Liver (tissue), 9 donors: Measurements from ENCODE around the gene ERC1. TPM values are rescaled to one million over a fixed set of nuclear protein-coding genes. Genes with fewer than 3 reads are reported as not detected.

Source experiments
- DNase-seq: peaks from one replicate; pipeline ENCODE4 v3.0.0-alpha.2; 2017; ENCODE audit warnings: low spot score
- H3K27ac ChIP-seq, 2 donors: one replicate each; pipeline ENCODE4 v1.7.0; 2013; ENCODE audit warnings: inconsistent platforms in 2 of 2, low read length in 2 of 2, control low read depth in 1 of 2, low read depth in 1 of 2, mild to moderate bottlenecking in 1 of 2
- H3K27me3 ChIP-seq, 4 donors: one replicate each; pipeline versions ENCODE4 v1.6.1 to v1.7.0; 2013; ENCODE audit warnings: low read length in 3 of 4, inconsistent platforms in 1 of 4, mild to moderate bottlenecking in 1 of 4, moderate library complexity in 1 of 4; ENCODE audit not compliant: control insufficient read depth in 4 of 4, insufficient read depth in 4 of 4
- H3K36me3 ChIP-seq, 4 donors: one replicate each; pipeline versions ENCODE4 v1.6.1 to v1.7.0; 2013; ENCODE audit warnings: low read length in 3 of 4, mild to moderate bottlenecking in 3 of 4, low read depth in 1 of 4, moderate library complexity in 1 of 4; ENCODE audit not compliant: control insufficient read depth in 4 of 4, insufficient read depth in 3 of 4
- H3K4me1 ChIP-seq, 4 donors: one replicate each; pipeline versions ENCODE4 v1.6.1 to v1.7.0; 2013; ENCODE audit warnings: low read length in 3 of 4, mild to moderate bottlenecking in 3 of 4, moderate library complexity in 1 of 4; ENCODE audit not compliant: control insufficient read depth in 4 of 4, insufficient read depth in 4 of 4
- H3K4me3 ChIP-seq, 3 donors: one replicate each; pipeline versions ENCODE4 v1.6.1 to v1.7.0; 2013; ENCODE audit warnings: low read length in 3 of 3, control low read depth in 1 of 3, low read depth in 1 of 3, mild to moderate bottlenecking in 1 of 3
- H3K9ac ChIP-seq, 2 donors: one replicate each; pipeline ENCODE4 v1.7.0; 2013; ENCODE audit warnings: low read length in 2 of 2, mild to moderate bottlenecking in 2 of 2, moderate library complexity in 2 of 2, control low read depth in 1 of 2, low read depth in 1 of 2
- H3K9me3 ChIP-seq, 4 donors: one replicate each; pipeline versions ENCODE4 v1.6.1 to v1.7.0; 2013; ENCODE audit warnings: low read length in 3 of 4; ENCODE audit not compliant: control insufficient read depth in 4 of 4
- ATF3 ChIP-seq: IDR thresholded peaks from 2 replicates; pipeline ENCODE4 v1.6.1; 2016; ENCODE audit warnings: antibody characterized with exemption
- CTCF ChIP-seq: fragments of 150-350 bp; IDR thresholded peaks from 2 replicates; pipeline ENCODE4 v1.5.1; 2017; ENCODE audit warnings: improper control_type of control experiment, low read depth, low read length; ENCODE audit not compliant: missing input control
- EGR1 ChIP-seq, 2 donors: IDR thresholded peaks; 2 replicates each; pipeline ENCODE4 v1.6.1; 2016 to 2018; ENCODE audit warnings: antibody characterized with exemption in 2 of 2, low read depth in 2 of 2
- FOXA2 ChIP-seq: IDR thresholded peaks from 2 replicates; pipeline ENCODE4 v1.6.1; 2016; ENCODE audit warnings: antibody characterized with exemption
- GABPA ChIP-seq, 2 donors: IDR thresholded peaks in 1 of 2; conservative IDR thresholded peaks in 1 of 2; 2 replicates each; pipeline ENCODE4 v1.6.1; 2016; ENCODE audit warnings: antibody characterized with exemption in 2 of 2, mild to moderate bottlenecking in 1 of 2, moderate library complexity in 1 of 2
- HNF4A ChIP-seq, 2 donors: conservative IDR thresholded peaks; 2 replicates each; pipeline ENCODE4 v1.6.1; 2016; ENCODE audit warnings: antibody characterized with exemption in 2 of 2, mild to moderate bottlenecking in 2 of 2
- HNF4G ChIP-seq: IDR thresholded peaks from 2 replicates; pipeline ENCODE4 v1.6.1; 2016; ENCODE audit warnings: antibody characterized with exemption
- JUND ChIP-seq, 2 donors: IDR thresholded peaks; 2 replicates each; pipeline ENCODE4 v1.6.1; 2016; ENCODE audit warnings: antibody characterized with exemption in 2 of 2
- MAX ChIP-seq: IDR thresholded peaks from 2 replicates; pipeline ENCODE4 v1.6.1; 2016; ENCODE audit warnings: antibody characterized with exemption
- NR2F2 ChIP-seq: IDR thresholded peaks from 2 replicates; pipeline ENCODE4 v1.6.1; 2016; ENCODE audit warnings: antibody characterized with exemption
- REST ChIP-seq: IDR thresholded peaks from 2 replicates; pipeline ENCODE4 v1.6.1; 2016; ENCODE audit warnings: antibody characterized with exemption, mild to moderate bottlenecking
- RXRA ChIP-seq, 2 donors: IDR thresholded peaks; 2 replicates each; pipeline ENCODE4 v1.6.1; 2017 to 2018; ENCODE audit warnings: antibody characterized with exemption in 2 of 2, mild to moderate bottlenecking in 1 of 2
- SP1 ChIP-seq: IDR thresholded peaks from 2 replicates; pipeline ENCODE4 v1.6.1; 2018; ENCODE audit warnings: antibody characterized with exemption, mild to moderate bottlenecking
- TAF1 ChIP-seq: conservative IDR thresholded peaks from 2 replicates; pipeline ENCODE4 v1.6.1; 2016; ENCODE audit warnings: antibody characterized with exemption, mild to moderate bottlenecking
- YY1 ChIP-seq: IDR thresholded peaks from 2 replicates; pipeline ENCODE4 v1.6.1; 2016; ENCODE audit warnings: antibody characterized with exemption, mild to moderate bottlenecking
- ZBTB33 ChIP-seq: IDR thresholded peaks from 2 replicates; pipeline ENCODE4 v1.6.1; 2016; ENCODE audit warnings: antibody characterized with exemption
- WGBS: extraction: QIAGEN DNeasy Blood & Tissue Kit; methylation state at CpG from one replicate; pipeline ENCODE4 v1.1.7; 2013; 5-methylcytosine and 5-hydroxymethylcytosine counted together
- polyA plus RNA-seq, 2 donors: library from polyadenylated mRNA; stranded (reverse) in 1 of 2; unstranded in 1 of 2; fragments of 200-250 nt in 1 of 2; fragments of >200 nt in 1 of 2; fragmentation: Nextera tagmentation in 1 of 2; extraction: Ambion mirVana in 1 of 2; gene quantifications; one replicate each; pipeline versions ENCODE4 v1.2.1 to v1.2.3, GENCODE V29; 2013 to 2015
- total RNA-seq, 2 donors: library from RNA; depleted of rRNA; stranded (reverse); fragments of >200 nt; gene quantifications; one replicate each; pipeline ENCODE4 v1.2.3, GENCODE V29; 2014
- donor health status: healthy.
- donor health status: healthy.
- donor health status: healthy.
- donor health status: healthy.
- donor health status: healthy.

The ERC1 gene
- total and polyA plus RNA-seq, 4 donors: 6.2 to 50.2 (median 10.3) TPM

GRCh38 chr12:1474574-1475153 is 483.6 kb downstream of the ERC1 start:
- no peaks in the 10 kb centered on the region for H3K4me1 ChIP-seq
- no peak overlapping the region for H3K4me3 ChIP-seq
- H3K27me3 ChIP-seq: no peaks in the 10 kb centered on the region
- no peaks in the 10 kb centered on the region for H3K9me3 ChIP-seq
- WGBS: 87% methylated on average over 10 of the region's 10 CpGs
- no peak for TF ChIP-seq JUND (IDR thresholded peaks at IDR 0.05)
- TF ChIP-seq RXRA (IDR thresholded peaks at IDR 0.05): no peak
- TF ChIP-seq MAX: no peak
- DNase-seq: no peak
- H3K27ac ChIP-seq: no peak overlapping the region
- no peaks in the 10 kb centered on the region for H3K36me3 ChIP-seq
- H3K9ac ChIP-seq: no peak overlapping the region

- Histone ChIP-seq H3K27ac (no peak overlapping the region), H3K27me3 (no peaks in the 10 kb centered on the region), H3K9ac (no peak overlapping the region), H3K4me1 (no peaks in the 10 kb centered on the region), H3K9me3 (no peaks in the 10 kb centered on the region), H3K36me3 (peaks cover 0 to 2% (median 0%) of the 10 kb centered on the region in 4 donors), H3K4me3 (no peak overlapping the region)
- TF ChIP-seq YY1: no peak
- TF ChIP-seq MAX: no peak
- TF ChIP-seq HNF4G: no peak
- 89% methylated on average over 11 of the region's 11 CpGs for WGBS
- no peak for DNase-seq
Observed at GRCh38 chr12:1479645-1480044, 488.6 kb downstream of the ERC1 start.

GRCh38 chr12:1481326-1481725 is 490.3 kb downstream of the ERC1 start:
- no peaks in the 10 kb centered on the region for H3K27me3 ChIP-seq
- no peak overlapping the region for H3K27ac ChIP-seq
- H3K9me3 ChIP-seq: no peaks in the 10 kb centered on the region
- H3K4me1 ChIP-seq: no peaks in the 10 kb centered on the region
- DNase-seq: no peak
- no peak overlapping the region for H3K4me3 ChIP-seq
- H3K9ac ChIP-seq: no peak overlapping the region
- H3K36me3 ChIP-seq: peaks cover 0 to 2% (median 0%) of the 10 kb centered on the region in 4 donors
- WGBS: 69% methylated on average over 5 of the region's 5 CpGs
- no peak for TF ChIP-seq JUND (IDR thresholded peaks at IDR 0.05)
- no peak for TF ChIP-seq REST
- no peak for TF ChIP-seq HNF4A (conservative IDR thresholded peaks at IDR 0.05)
- no peak for TF ChIP-seq FOXA2
- no peak for TF ChIP-seq CTCF
- TF ChIP-seq EGR1 (IDR thresholded peaks at IDR 0.05; ENCODE audit: low read depth in 2 of 2): no peak
- no peak for TF ChIP-seq GABPA (IDR thresholded peaks at IDR 0.05 in 1 of 2, conservative IDR thresholded peaks at IDR 0.05 in 1 of 2)
- TF ChIP-seq RXRA (IDR thresholded peaks at IDR 0.05): no peak
- no peak for TF ChIP-seq ATF3
- no peak for TF ChIP-seq SP1
- TF ChIP-seq NR2F2: no peak
- no peak for TF ChIP-seq TAF1
- no peak for TF ChIP-seq ZBTB33
